SW480 (cell line): Measurements from ENCODE around the gene HIC1.

ENCODE experiments used
- DNase-seq: peaks from one replicate; pipeline ENCODE4 v3.0.0-alpha.2; 2016; ENCODE audit warnings: low spot score

HIC1 gene

GRCh38 chr17:2076087-2076984 is 21.4 kb downstream of the HIC1 start:
- no peak for DNase-seq

GRCh38 chr17:2077040-2077439 is 22.1 kb downstream of the HIC1 start:
- DNase-seq, result no peak

DNA sequence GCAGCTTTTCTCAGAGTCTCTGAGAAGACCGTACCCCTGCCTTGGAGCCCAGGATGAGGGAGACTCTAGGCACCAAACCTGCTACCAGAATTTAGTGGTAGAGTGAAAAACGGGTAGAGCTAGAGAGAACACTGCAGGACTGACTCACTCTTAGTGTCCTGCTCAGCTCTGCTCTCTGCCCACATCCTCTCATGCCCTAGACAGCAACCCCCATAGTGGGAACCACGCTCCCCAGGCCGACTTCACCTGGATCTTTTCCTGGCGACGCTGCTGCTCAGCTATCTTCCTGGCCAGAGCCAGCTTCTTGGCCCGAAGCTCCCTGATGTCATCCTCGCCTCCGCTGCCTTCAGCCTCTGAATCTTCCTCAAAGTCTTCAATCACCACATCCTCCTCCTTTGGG is 26.7 kb downstream of the HIC1 start:
- DNase-seq, result no peak

DNA sequence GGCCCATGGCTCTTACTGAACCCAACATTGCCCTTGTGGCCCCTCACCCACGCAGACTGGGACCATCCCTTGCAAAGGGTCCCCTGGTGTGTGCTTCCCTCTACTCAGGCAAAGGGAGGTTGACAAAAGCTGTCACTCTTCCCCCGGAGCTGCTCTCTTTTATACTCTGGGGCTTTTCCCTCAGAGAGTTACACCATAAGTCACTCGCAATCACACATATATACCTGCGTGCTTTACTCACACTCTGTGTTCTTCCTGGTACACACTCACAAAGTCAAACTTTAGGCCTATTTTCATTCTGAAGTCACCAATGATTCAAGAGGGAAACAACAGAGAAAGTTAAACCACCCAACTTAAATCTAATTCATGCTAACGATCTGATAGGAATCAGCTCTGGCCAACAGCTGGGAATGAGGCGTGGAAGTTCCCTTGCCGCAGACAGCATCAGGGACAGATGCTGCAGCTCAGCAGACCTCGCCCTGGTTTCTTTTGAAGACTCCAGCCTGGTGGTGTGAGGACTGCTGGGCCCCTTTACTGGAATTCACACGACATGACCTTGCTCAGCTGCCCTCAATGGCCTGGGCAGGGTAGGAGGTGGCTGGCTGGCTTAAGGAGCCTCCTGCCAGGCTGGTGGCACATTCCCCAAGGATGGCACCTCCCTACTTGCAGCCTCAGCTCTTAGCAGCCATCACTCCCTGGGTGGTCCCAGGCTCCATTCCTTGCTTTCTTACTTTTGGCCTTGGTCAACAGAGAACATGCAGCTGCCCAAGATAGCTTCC is 27.3 kb downstream of the HIC1 start:
- DNase-seq, result no peak

DNA sequence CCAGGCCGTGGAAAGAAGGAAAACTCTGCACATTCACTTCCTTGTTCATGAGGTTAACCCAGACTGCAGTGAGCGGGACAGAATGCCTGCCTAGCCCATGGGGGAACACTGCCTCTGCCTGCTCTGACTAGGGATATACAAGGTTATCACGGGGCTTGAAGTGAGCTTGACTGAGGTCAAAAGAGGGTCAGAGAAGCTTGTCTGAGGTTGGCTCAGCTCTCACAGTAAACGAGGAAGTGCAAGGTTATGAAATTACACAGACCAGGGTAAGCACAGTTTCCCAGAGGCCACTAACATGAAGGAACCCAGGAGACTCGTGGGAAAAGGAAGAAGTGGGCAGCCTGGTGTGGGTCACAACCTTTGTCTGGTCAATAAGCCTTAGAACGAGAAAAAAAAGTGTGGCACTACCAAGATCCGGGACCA is 28.7 kb downstream of the HIC1 start:
- DNase-seq, result no peak

- DNase-seq, result no peak
These were observed 29.3 kb downstream of the HIC1 start for GRCh38 chr17:2084036-2084765.

DNA sequence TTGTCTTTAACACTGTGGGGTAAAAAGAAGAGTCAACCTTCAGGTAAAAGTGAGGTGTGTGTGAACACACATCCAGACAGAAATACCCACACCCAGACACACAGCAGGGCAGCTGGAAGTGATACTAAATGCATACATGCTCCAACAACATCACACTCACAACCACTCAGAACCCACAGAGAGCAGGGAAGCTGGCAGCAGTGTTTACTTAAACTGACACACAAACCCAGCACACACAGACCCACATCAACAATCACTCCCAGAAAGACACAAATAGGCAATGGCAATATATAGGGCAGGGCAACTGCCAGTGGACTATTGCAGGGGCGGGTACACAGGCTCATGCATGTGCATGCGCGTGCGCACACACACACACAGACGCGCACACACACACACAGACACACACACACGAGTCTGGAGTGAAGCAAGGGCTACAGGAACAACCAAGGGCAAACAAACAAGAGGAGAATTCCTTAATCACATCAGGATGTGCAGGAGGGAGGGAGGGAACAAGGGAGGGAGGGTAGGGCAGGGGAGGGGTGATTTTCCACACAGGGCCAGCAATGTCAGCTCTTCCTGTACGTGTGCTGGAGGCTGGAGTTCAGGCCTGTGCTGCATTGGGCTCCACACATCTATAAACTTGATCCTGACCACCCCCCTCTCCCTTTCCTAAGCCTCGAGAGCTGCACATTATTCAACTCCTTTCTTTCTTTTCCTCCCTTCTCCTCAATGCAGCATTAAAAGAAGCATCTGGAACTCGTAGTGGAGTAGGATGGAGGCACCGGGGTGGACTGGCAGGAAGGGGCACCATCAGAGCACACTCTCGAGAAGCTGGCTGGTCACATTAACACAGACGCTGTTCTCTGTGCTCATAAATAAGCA is 30.1 kb downstream of the HIC1 start:
- DNase-seq, result no peak

DNA sequence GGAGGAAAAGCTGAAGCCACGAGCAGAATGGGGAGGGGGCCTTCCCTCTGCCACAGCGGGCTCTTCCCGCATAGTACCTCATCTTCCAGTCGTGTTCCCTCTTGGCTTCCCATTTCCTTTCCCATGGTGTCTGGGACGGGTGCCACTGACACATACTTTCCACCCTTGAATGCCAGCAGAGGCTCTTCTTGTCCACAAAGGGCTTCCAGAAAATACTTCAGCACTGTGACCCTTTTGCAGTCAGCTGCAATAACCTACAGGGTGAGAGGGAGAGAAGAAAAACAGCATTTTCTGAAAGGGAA is 30.7 kb downstream of the HIC1 start:
- no peak for DNase-seq

GRCh38 chr17:2086306-2086705 is 31.4 kb downstream of the HIC1 start:
- DNase-seq, result no peak

DNA sequence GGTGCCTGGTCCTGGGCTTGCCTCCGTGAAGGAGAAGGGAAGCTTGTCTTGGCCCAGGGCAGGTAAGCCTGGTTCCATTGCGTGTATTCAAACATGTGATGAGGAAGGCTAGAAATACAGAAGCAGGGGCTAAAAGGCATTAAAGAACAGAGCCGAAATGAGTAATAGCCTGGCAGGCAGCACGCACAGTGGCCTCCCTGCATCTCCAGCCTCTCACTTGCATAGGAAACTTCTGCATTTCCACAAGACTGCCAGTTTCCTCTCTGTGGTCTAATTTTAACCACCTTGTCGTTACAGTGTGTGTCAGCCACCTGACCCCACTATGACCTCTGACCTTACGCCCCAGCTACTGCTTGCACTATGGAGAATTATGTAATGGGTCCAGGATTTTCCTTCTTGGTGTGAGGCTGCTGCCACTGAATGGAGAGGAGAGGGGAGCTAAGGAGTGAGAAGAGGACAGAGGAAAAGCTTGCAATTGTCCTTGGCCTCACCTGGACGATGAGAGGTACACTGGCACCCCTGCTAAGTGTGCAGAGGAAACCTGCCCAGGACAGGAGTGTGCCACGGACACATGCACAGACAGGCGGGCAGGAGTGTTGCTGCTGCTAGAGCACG is 32.8 kb downstream of the HIC1 start:
- DNase-seq, result no peak

GRCh38 chr17:2089021-2089422 is 34.1 kb downstream of the HIC1 start:
- DNase-seq, result no peak

- no peak for DNase-seq
These were observed 35.3 kb downstream of the HIC1 start for GRCh38 chr17:2090210-2090641.

- DNase-seq, result peak; percentile 15
These were observed 36.1 kb downstream of the HIC1 start for GRCh38 chr17:2090804-2091534.

DNA sequence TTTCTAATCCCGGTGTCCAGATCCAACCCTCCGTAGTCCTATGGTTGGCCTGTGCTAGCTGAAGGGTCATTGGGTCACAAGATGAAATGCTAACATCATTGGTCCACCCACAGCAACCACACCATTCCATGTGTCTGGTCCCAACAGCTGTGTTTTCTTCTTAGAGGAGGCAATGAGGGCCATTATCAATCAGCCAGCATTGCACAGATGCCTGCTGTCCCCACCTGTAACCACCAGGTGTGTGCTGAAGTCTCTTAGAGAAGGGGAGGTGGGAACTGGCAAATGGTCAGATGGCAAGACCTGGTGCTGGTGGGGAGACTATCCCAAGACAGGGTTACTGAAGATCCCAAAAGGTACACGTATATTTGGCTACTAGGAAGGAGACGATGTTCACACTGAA is 37.4 kb downstream of the HIC1 start:
- no peak for DNase-seq

DNA sequence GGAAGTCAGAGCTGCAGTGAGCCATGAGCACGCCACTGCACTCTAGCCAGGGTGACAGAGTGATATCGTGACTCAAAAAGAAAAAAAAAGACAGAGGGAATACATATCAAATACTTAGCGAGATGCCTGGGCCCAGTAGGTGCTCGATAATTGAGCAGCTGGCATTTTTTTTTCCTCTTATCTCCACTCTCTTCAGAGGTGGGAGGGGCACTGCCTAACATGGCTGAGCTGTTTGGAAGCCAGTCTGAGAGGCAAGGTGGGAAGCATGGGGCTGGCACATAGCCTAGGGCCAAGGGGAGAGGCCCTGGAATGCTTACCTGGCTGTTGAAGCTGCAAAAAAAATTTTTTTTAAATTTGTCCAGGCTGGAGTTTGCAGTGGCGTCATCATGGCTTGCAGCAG is 38.4 kb downstream of the HIC1 start:
- DNase-seq, result no peak

- no peak for DNase-seq
These were observed 40.1 kb downstream of the HIC1 start for GRCh38 chr17:2094891-2095535.

DNA sequence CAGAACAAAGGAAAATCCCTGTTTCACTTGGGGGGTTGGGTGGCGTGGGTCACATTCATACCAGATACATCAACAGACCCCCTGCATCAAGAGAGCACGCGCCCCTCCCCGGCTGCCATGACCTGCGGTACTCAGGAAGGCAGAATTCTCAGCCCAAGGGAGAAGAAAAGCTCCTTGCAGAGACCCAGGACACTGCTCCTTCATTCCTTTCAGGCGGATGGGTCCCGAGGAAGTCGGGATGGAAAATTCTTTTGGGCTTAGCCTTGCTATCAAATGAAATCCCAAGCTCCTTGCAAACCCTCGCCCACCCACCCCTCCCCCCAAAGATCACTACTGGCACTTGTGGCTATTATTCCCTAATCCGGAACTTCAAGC is 40.6 kb downstream of the HIC1 start:
- DNase-seq, result no peak

- DNase-seq, result no peak
These were observed 46.8 kb downstream of the HIC1 start for GRCh38 chr17:2101448-2102257.
